Sciatic nerve (tissue), 2 donors: ENCODE results near the gene AHNAK. TPM values are rescaled to one million over a fixed set of nuclear protein-coding genes. Genes with fewer than 3 reads are reported as not detected.
A peak's percentile ranks its signal among the peaks of the same experiment; 100 is the strongest.
"Not testable (repeated sequence)": the region's sequence is repeated elsewhere in the genome, so short reads cannot be mapped to it uniquely, and the experiment has no call there.

Source experiments
- ATAC-seq: fragments of 200-7000 bp; cut with Tn5 transposase; one replicate; pipeline ENCODE4 v1.9.1; 2020; ENCODE audit warnings: mild to moderate bottlenecking, moderate library complexity
- DNase-seq: peaks from one replicate; pipeline ENCODE4 v3.0.0-alpha.2; 2020; ENCODE audit warnings: low spot score
- intact Hi-C: fragments of 100-400 bp; cut with DNase I; formaldehyde crosslinking; loops from one replicate; pipeline ENCODE4 v1.14.2; 2022
- total RNA-seq: library from RNA; stranded (reverse); fragmentation: NEBNext Ultra II Directional; extraction: Animal tissue kit (Norgen Biotek cat#: 25700); gene quantifications from one replicate; pipeline ENCODE4 v1.2.1, GENCODE V29; 2021
- donor health status: DM: no; HTN: no; CAD: no.
- donor health status: DM: no; HTN: no; CAD: no.

The AHNAK gene
- total RNA-seq, 1 donor from 2014 or later, result 2,773 TPM

GRCh38 chr11:62555464-62556107, 9.0 kb upstream of the AHNAK start:
- intact Hi-C loops, result loop anchor here (10.0 kb wide), 1 partner anchor 51 kb away; no protein-coding TSS in a partner anchor
- DNase-seq (no peak), ATAC-seq (peak; percentile 13)

- DNase-seq, result no peak
- ATAC-seq, result no peak
- intact Hi-C loops, result loop anchor here (10.0 kb wide), 1 partner anchor 50 kb away; no protein-coding TSS in a partner anchor
Measured at GRCh38 chr11:62554387-62555167, 8.0 kb upstream of the AHNAK start.

GRCh38 chr11:62553839-62554361, 7.3 kb upstream of the AHNAK start:
- ATAC-seq (no peak), DNase-seq (no peak)
- intact Hi-C loops, result loop anchor here (10.0 kb wide), 1 partner anchor 49 kb away; no protein-coding TSS in a partner anchor

GRCh38 chr11:62553080-62553838, 6.7 kb upstream of the AHNAK start:
- ATAC-seq (peak; percentile 88), DNase-seq (peak; percentile 88)
- intact Hi-C loops, result loop anchor here (10.0 kb wide), 1 partner anchor 48 kb away; no protein-coding TSS in a partner anchor

- DNase-seq (no peak), ATAC-seq (no peak)
- intact Hi-C loops, result loop anchor here (10.0 kb wide), 1 partner anchor 48 kb away; no protein-coding TSS in a partner anchor
Measured at GRCh38 chr11:62552485-62553079, 6.0 kb upstream of the AHNAK start.

GRCh38 chr11:62550478-62550877, 3.9 kb upstream of the AHNAK start:
- intact Hi-C loops, result loop anchor here (10.0 kb wide), 1 partner anchor 46 kb away; no protein-coding TSS in a partner anchor
- not testable (repeated sequence) for DNase-seq, ATAC-seq

- no peak for DNase-seq
Measured at GRCh38 chr11:62548545-62549335, 2.1 kb upstream of the AHNAK start.

GRCh38 chr11:62547691-62548281, 1.2 kb upstream of the AHNAK start:
- intact Hi-C loops, result loop anchor here (10.0 kb wide), 1 partner anchor 153 kb away; no protein-coding TSS in a partner anchor
- ATAC-seq, result no peak
- no peak for DNase-seq

More at GRCh38 chr11:62548545-62549335, 2.1 kb upstream of the AHNAK start:
- intact Hi-C loops, result loop anchor here (10.0 kb wide), 1 partner anchor 154 kb away; no protein-coding TSS in a partner anchor
- no peak for ATAC-seq

- intact Hi-C loops, result loop anchor here (10.0 kb wide), 1 partner anchor 152 kb away; no protein-coding TSS in a partner anchor
- ATAC-seq (peak; percentile 4), DNase-seq (peak; percentile 79)
Measured at GRCh38 chr11:62546929-62547625, 471 bp upstream of the AHNAK start.

- intact Hi-C loops, result loop anchor here (10.0 kb wide), 1 partner anchor 151 kb away; no protein-coding TSS in a partner anchor
- ATAC-seq (peak; percentile 74), DNase-seq (peak; percentile 97)
Measured at GRCh38 chr11:62545437-62546243, 966 bp downstream of the AHNAK start.

GRCh38 chr11:62544581-62545436, 1.8 kb downstream of the AHNAK start:
- ATAC-seq, result peak; percentile 1
- DNase-seq, result no peak
- intact Hi-C loops, result loop anchor here (5.0 to 10.0 kb wide), 2 partner anchors 118 to 150 kb away; no protein-coding TSS in a partner anchor

- ATAC-seq (no peak), DNase-seq (no peak)
- intact Hi-C loops, result loop anchor here (5.0 to 10.0 kb wide), 2 partner anchors 117 to 149 kb away; no protein-coding TSS in a partner anchor
Measured at GRCh38 chr11:62543680-62544444, 2.7 kb downstream of the AHNAK start.

- intact Hi-C loops, result loop anchor here (5.0 to 10.0 kb wide), 2 partner anchors 116 to 148 kb away; no protein-coding TSS in a partner anchor
- DNase-seq (peak; percentile 91), ATAC-seq (peak; percentile 67)
Measured at GRCh38 chr11:62542750-62543567, 3.6 kb downstream of the AHNAK start.
